ENCODE data around the gene TNFRSF19. TPM values are rescaled to one million over a fixed set of nuclear protein-coding genes. Genes with fewer than 3 reads are reported as not detected.

The TNFRSF19 gene
- total and polyA plus RNA-seq, 2 of the 4 experiments (the other 2 are of a cell fraction), result 18.6 to 26.3 TPM

- intact Hi-C loops (cut with micrococcal nuclease) (no loop called here), in situ Hi-C loops (cut with MboI; ENCODE audit: low sequenced_read_pairs) (no loop called here), dilution Hi-C loops (cut with HindIII; ENCODE audit: low sequenced_read_pairs, unreplicated experiment) (no loop called here)
- Histone ChIP-seq H3K18ac (ENCODE audit: low read depth, low read length) (peak overlapping the region; percentile 33; the same call in 1 of the 2 replicates), H2AK5ac (ENCODE audit: low read depth, low read length) (peak overlapping the region; percentile 46; the same call in 1 of the 2 replicates), H3K4me1 (ENCODE audit: control insufficient read depth, insufficient read depth, low read length) (peaks cover 8% of the 10 kb centered on the region), H3K9me1 (ENCODE audit: insufficient read depth, low read length) (0 out of 2 replicates have a peak, but pooled peaks cover 3% of the 10 kb centered on the region), H3K27ac (ENCODE audit: insufficient read depth, low read length) (no peak overlapping the region), H3K27me3 (ENCODE audit: control insufficient read depth, insufficient read depth, low read length) (no peaks in the 10 kb centered on the region), H3K4me3 (ENCODE audit: insufficient read depth, low read depth, low read length) (no peak overlapping the region), H3K14ac (replicated peaks; ENCODE audit: low read depth, low read length) (no peak overlapping the region), H3K4ac (ENCODE audit: low read depth, low read length) (peak overlapping the region; percentile 53; the same call in 1 of the 2 replicates), H4K91ac (ENCODE audit: insufficient read depth, low read depth, low read length) (no peak overlapping the region; the same call in 1 of the 2 replicates), H3K9me3 (ENCODE audit: control insufficient read depth, insufficient read depth, low read length) (peaks cover 3% of the 10 kb centered on the region; the same call in 1 of the 2 replicates), H2BK15ac (ENCODE audit: low read depth, low read length) (peak overlapping the region; percentile 77; the same call in 2 of the 3 replicates), H4K20me1 (ENCODE audit: insufficient read depth, low read length) (no peaks in the 10 kb centered on the region), H2AFZ (replicated peaks; ENCODE audit: low read length, poor library complexity) (no peak overlapping the region), H3K23ac (ENCODE audit: low read depth, low read length) (no peak overlapping the region), H2BK20ac (ENCODE audit: low read depth, low read length) (peak overlapping the region; percentile 16; the same call in 1 of the 2 replicates), H4K5ac (ENCODE audit: low read depth, low read length) (0 out of 2 replicates have a peak overlapping the region, but pooled peaks have one; percentile 18), H2BK120ac (ENCODE audit: low read depth, low read length) (0 out of 2 replicates have a peak overlapping the region, but pooled peaks have one; percentile 6), H3K9ac (ENCODE audit: low read depth, low read length) (no peak overlapping the region), H3K56ac (ENCODE audit: extremely low read depth, insufficient read depth, low read length) (no peak overlapping the region), H3K79me1 (ENCODE audit: low read depth in 1 of 2, low read length in 2 of 2) (no peaks in the 10 kb centered on the region), H2AK9ac (replicated peaks; ENCODE audit: low read depth, low read length, poor library complexity) (peak overlapping the region; percentile 77), H4K8ac (ENCODE audit: low read depth in 2 of 2, low read length in 2 of 2) (peak overlapping the region in 1 of 2 experiments; percentile 39; a peak in 1 of 4 replicates), H2BK5ac (ENCODE audit: low read depth, low read length, poor library complexity, severe bottlenecking) (peak overlapping the region; percentile 11), H3K4me2 (ENCODE audit: low read depth, low read length) (no peak overlapping the region), H3K36me3 (ENCODE audit: control insufficient read depth, insufficient read depth, low read length) (no peaks in the 10 kb centered on the region)
- ChIA-PET POLR2A (ENCODE audit: unreplicated experiment) (no interaction called here), CTCF (no interaction called here)
- BruUV-seq (replicated peaks), result no TSS peak
- DNase-seq, result no peak
- TF ChIP-seq POLR2A (IDR thresholded peaks at IDR 0.05; ENCODE audit: low read depth, low read length) (no peak), CTCF (conservative IDR thresholded peaks at IDR 0.05; ENCODE audit: low read depth, low read length) (peak; percentile 25; the same call in 1 of the 2 replicates), SMC3 (IDR thresholded peaks at IDR 0.05; ENCODE audit: low read depth, low read length) (0 out of 2 replicates have a peak, but pooled peaks have one; percentile 18), MAFK (IDR thresholded peaks at IDR 0.05; ENCODE audit: low read depth, low read length) (no peak), RAD21 (IDR thresholded peaks at IDR 0.05; ENCODE audit: low read length) (peak; percentile 48), FOS (IDR thresholded peaks at IDR 0.05; ENCODE audit: low read depth, low read length) (no peak)
- no peak for ATAC-seq (ENCODE audit: low read depth)
- WGBS, 2 experiments (ENCODE audit: extremely low coverage in 2 of 2, insufficient read length in 1 of 2), result 100% methylated on average over 2 of the region's 11 CpGs; no CpG with 5 or more reads in 1 of the 2 experiments
Observed at GRCh38 chr13:23715762-23716235, 145.6 kb downstream of the TNFRSF19 start.

Data from IMR-90 (cell line).